Astrocyte (in vitro differentiated cells and primary cell): ENCODE results near the gene ZXDC. TPM values are rescaled to one million over a fixed set of nuclear protein-coding genes. Genes with fewer than 3 reads are reported as not detected.

Source experiments
- DNase-seq: peaks from one replicate; pipeline ENCODE4 v3.0.0-alpha.2; 2010; ENCODE audit warnings: low read depth
- FAIRE-seq: peaks from 2 replicates; lab custom pipeline; 2011; peaks lifted over from hg19 to GRCh38; lab: Jason Lieb, UNC
- H2AFZ ChIP-seq: 2 replicates; pipeline ENCODE4 v1.6.0; 2012; ENCODE audit warnings: low read depth, low read length, inconsistent platforms
- H3K27ac ChIP-seq: 2 replicates; pipeline ENCODE4 v1.5.1; 2011; ENCODE audit warnings: low read depth, low read length, inconsistent platforms
- H3K27me3 ChIP-seq: 2 replicates; pipeline ENCODE4 v1.6.0; 2011; ENCODE audit warnings: low read length, inconsistent platforms; ENCODE audit not compliant: insufficient read depth
- H3K36me3 ChIP-seq: 2 replicates; pipeline ENCODE4 v1.5.1; 2011; ENCODE audit warnings: low read length, inconsistent platforms; ENCODE audit not compliant: insufficient read depth
- H3K4me1 ChIP-seq: 2 replicates; pipeline ENCODE4 v1.5.1; 2011; ENCODE audit warnings: low read length, inconsistent platforms; ENCODE audit not compliant: insufficient read depth
- H3K4me2 ChIP-seq: 2 replicates; pipeline ENCODE4 v1.6.0; 2012; ENCODE audit warnings: low read length, inconsistent platforms
- H3K4me3 ChIP-seq: 2 replicates; pipeline ENCODE4 v1.5.1; 2011; ENCODE audit warnings: low read depth, mild to moderate bottlenecking, low read length, inconsistent platforms; ENCODE audit not compliant: insufficient read depth
- H3K79me2 ChIP-seq: 2 replicates; pipeline ENCODE4 v1.6.0; 2012; ENCODE audit warnings: mild to moderate bottlenecking, low read length, inconsistent platforms; ENCODE audit not compliant: insufficient read depth
- H3K9ac ChIP-seq: 2 replicates; pipeline ENCODE4 v1.6.0; 2012; ENCODE audit warnings: mild to moderate bottlenecking, low read length, inconsistent platforms
- H3K9me3 ChIP-seq: 2 replicates; pipeline ENCODE4 v1.5.1; 2012; ENCODE audit warnings: low read depth, mild to moderate bottlenecking, low read length, inconsistent platforms; ENCODE audit not compliant: insufficient read depth
- H4K20me1 ChIP-seq: 2 replicates; pipeline ENCODE4 v1.6.0; 2012; ENCODE audit warnings: low read length, inconsistent platforms; ENCODE audit not compliant: insufficient read depth
- H3K27ac Mint-ChIP-seq: one replicate; pipeline ENCODE4 v1.8.0; 2021; ENCODE audit warnings: mild to moderate bottlenecking, mixed read lengths; ENCODE audit not compliant: unreplicated experiment
- H3K27me3 Mint-ChIP-seq: one replicate; pipeline ENCODE4 v1.8.0; 2021; ENCODE audit warnings: low read depth, mixed read lengths; ENCODE audit not compliant: unreplicated experiment
- H3K36me3 Mint-ChIP-seq: one replicate; pipeline ENCODE4 v1.8.0; 2021; ENCODE audit warnings: low read depth, mixed read lengths; ENCODE audit not compliant: unreplicated experiment
- H3K4me1 Mint-ChIP-seq: one replicate; pipeline ENCODE4 v1.8.0; 2021; ENCODE audit warnings: low read depth, mixed read lengths; ENCODE audit not compliant: unreplicated experiment
- H3K4me3 Mint-ChIP-seq: one replicate; pipeline ENCODE4 v1.8.0; 2021; ENCODE audit warnings: mild to moderate bottlenecking, moderate library complexity, mixed read lengths; ENCODE audit not compliant: unreplicated experiment
- H3K9me3 Mint-ChIP-seq: one replicate; pipeline ENCODE4 v1.8.0; 2021; ENCODE audit warnings: mild to moderate bottlenecking, mixed read lengths; ENCODE audit not compliant: unreplicated experiment
- EZH2 ChIP-seq: IDR thresholded peaks from 2 replicates; pipeline ENCODE4 v1.6.1; 2012; ENCODE audit warnings: mild to moderate bottlenecking, low read length, inconsistent platforms; ENCODE audit not compliant: insufficient read depth
- total RNA-seq: library from RNA; stranded (reverse); gene quantifications from 2 replicates; pipeline ENCODE4 v1.2.1, GENCODE V29; 2021
- TF ChIP-seq, protein P1 (sequence below): IDR thresholded peaks from 2 replicates; pipeline ENCODE4 v1.5.1; 2011; ENCODE audit warnings: low read depth, mild to moderate bottlenecking, inconsistent platforms, low read length, moderate library complexity; ENCODE audit not compliant: insufficient read depth

Gene ZXDC
- total RNA-seq, 1 donor from 2014 or later: 19.6 TPM

DNA sequence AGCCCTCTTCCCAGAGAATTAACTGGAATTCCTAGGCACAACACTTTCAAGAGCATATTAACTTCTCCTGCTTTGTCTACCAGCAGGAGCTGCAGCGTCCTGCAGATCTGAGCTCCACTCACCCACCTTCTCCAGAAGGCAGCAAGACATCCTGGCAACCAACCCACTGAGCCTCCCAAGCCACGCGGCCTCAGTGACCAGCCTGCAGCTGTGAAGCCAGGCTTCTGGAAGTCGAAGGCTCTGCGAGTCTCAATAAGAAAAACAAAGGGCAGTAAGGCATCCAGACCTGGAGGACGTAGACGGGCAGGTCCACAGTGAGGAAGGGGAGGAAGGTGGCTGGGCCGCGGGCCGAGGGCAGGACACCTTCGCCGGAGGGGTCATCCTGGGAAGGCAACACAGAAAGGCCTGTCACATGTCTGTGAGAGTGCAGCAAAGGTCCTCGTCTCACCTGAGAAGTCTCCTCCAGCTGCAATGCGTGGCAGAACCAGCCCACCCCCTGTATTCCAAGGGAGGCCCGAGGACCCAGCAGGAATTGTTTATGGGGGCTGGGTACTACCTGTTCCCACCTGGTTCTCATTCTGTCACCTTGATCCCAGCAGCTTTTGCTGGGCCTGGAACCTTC, 36.2 kb downstream of the ZXDC start:
- peaks cover 2% of the 10 kb centered on the region for H3K9me3 Mint-ChIP-seq
- Histone ChIP-seq H3K4me3 (no peak overlapping the region), H3K27ac (no peak overlapping the region), H3K9me3 (no peaks in the 10 kb centered on the region), H3K79me2 (no peaks in the 10 kb centered on the region), H2AFZ (no peak overlapping the region), H3K36me3 (no peaks in the 10 kb centered on the region), H3K9ac (no peak overlapping the region), H4K20me1 (no peaks in the 10 kb centered on the region), H3K27me3 (no peaks in the 10 kb centered on the region), H3K4me1 (no peaks in the 10 kb centered on the region), H3K4me2 (no peak overlapping the region)
- FAIRE-seq (no peak), DNase-seq (no peak)
- no peaks in the 10 kb centered on the region for H3K27me3 Mint-ChIP-seq
- peaks cover 5% of the 10 kb centered on the region for H3K36me3 Mint-ChIP-seq
- no peaks in the 10 kb centered on the region for H3K4me1 Mint-ChIP-seq
- TF ChIP-seq EZH2: no peak
- TF ChIP-seq, protein P1, sequence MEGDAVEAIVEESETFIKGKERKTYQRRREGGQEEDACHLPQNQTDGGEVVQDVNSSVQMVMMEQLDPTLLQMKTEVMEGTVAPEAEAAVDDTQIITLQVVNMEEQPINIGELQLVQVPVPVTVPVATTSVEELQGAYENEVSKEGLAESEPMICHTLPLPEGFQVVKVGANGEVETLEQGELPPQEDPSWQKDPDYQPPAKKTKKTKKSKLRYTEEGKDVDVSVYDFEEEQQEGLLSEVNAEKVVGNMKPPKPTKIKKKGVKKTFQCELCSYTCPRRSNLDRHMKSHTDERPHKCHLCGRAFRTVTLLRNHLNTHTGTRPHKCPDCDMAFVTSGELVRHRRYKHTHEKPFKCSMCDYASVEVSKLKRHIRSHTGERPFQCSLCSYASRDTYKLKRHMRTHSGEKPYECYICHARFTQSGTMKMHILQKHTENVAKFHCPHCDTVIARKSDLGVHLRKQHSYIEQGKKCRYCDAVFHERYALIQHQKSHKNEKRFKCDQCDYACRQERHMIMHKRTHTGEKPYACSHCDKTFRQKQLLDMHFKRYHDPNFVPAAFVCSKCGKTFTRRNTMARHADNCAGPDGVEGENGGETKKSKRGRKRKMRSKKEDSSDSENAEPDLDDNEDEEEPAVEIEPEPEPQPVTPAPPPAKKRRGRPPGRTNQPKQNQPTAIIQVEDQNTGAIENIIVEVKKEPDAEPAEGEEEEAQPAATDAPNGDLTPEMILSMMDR: no peak
- H3K27ac Mint-ChIP-seq: no peak overlapping the region
- H3K4me3 Mint-ChIP-seq: no peak overlapping the region

DNA sequence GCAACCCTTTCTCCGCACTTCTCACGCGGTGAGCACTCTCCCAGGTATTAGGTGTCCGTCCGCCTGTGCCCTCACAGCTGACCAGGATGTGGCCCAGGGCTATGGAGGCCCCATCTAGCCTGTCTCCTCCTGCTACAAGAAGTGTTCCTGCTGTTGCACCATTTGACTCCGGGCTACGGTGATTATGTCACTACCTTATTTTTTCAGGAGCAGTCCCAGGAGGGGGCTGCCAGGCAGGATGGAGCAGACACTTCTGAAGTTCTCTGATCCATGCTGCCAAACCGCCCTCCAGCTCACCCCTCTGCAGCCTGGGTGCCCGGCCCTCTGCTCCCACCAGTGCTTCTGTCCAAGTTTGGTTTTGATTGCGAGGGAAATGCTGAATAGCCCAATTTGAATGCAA, 36.9 kb downstream of the ZXDC start:
- H3K9me3 Mint-ChIP-seq: peaks cover 2% of the 10 kb centered on the region
- Histone ChIP-seq H3K27ac (no peak overlapping the region), H3K4me3 (no peak overlapping the region), H2AFZ (no peak overlapping the region), H3K9me3 (no peaks in the 10 kb centered on the region), H3K27me3 (no peaks in the 10 kb centered on the region), H3K4me1 (no peaks in the 10 kb centered on the region), H3K79me2 (no peaks in the 10 kb centered on the region), H3K9ac (no peak overlapping the region), H3K36me3 (no peaks in the 10 kb centered on the region), H4K20me1 (no peaks in the 10 kb centered on the region), H3K4me2 (no peak overlapping the region)
- H3K4me3 Mint-ChIP-seq: no peak overlapping the region
- H3K36me3 Mint-ChIP-seq: peaks cover 6% of the 10 kb centered on the region
- no peak overlapping the region for H3K27ac Mint-ChIP-seq
- FAIRE-seq (no peak), DNase-seq (no peak)
- H3K4me1 Mint-ChIP-seq: no peaks in the 10 kb centered on the region
- TF ChIP-seq EZH2: no peak
- TF ChIP-seq, protein P1: no peak
- H3K27me3 Mint-ChIP-seq: no peaks in the 10 kb centered on the region

DNA sequence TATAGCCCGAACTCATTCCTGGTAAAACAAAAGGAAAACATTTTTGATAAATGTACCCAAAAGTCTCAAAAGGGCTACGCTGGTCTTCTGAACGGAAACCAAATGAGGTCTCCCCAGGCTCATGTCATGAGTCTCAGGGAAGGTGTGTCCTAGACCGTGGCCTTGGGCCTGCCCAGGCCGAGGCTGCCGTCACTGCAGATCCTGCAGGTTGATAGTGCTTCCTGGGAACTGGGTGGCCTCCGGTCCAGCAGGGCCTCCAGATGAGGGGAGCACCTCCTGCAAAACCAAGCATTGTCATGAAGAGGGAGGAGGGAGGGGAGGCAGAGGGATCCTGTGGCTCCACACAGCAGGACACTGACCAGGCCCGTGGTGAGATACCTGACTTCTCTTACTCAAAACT, 37.5 kb downstream of the ZXDC start:
- H2AFZ ChIP-seq: no peak overlapping the region
- H3K79me2 ChIP-seq: no peaks in the 10 kb centered on the region
- no peaks in the 10 kb centered on the region for H3K4me1 ChIP-seq
- Mint-ChIP-seq H3K36me3 (peaks cover 6% of the 10 kb centered on the region), H3K4me1 (no peaks in the 10 kb centered on the region), H3K4me3 (no peak overlapping the region), H3K27me3 (no peaks in the 10 kb centered on the region), H3K27ac (no peak overlapping the region), H3K9me3 (peaks cover 2% of the 10 kb centered on the region)
- no peaks in the 10 kb centered on the region for H3K9me3 ChIP-seq
- DNase-seq: no peak
- no peak overlapping the region for H3K4me2 ChIP-seq
- H3K27me3 ChIP-seq: no peaks in the 10 kb centered on the region
- H3K27ac ChIP-seq: no peak overlapping the region
- H3K36me3 ChIP-seq: no peaks in the 10 kb centered on the region
- no peak for TF ChIP-seq EZH2
- H3K4me3 ChIP-seq: no peak overlapping the region
- no peak for FAIRE-seq
- no peaks in the 10 kb centered on the region for H4K20me1 ChIP-seq
- H3K9ac ChIP-seq: no peak overlapping the region
